GM12878 (cell line): ENCODE results near the gene ADAMTS7. TPM values are rescaled to one million over a fixed set of nuclear protein-coding genes. Genes with fewer than 3 reads are reported as not detected.
A peak's percentile ranks its signal among the peaks of the same experiment; 100 is the strongest.

Experiments
- ATAC-seq: fragments of 200-7000 bp; cut with Tn5 transposase; 3 replicates; pipeline ENCODE4 v1.9.1; 2020; ENCODE audit warnings: mild to moderate bottlenecking, moderate library complexity
- BruUV-seq: library from RNA; stranded (reverse); fragments of 400-500 nt; replicated peaks from 2 replicates; lab custom pipeline; 2021; lab: Mats Ljungman, UMichigan
- CTCF ChIA-PET: fragments of 300-600 bp; sonication (Branson Sonifier 250); formaldehyde crosslinking; extraction: SDS; loops from one replicate; lab custom pipeline; 2021; ENCODE audit warnings: inconsistent platforms; lab: Yijun Ruan, JAX
- POLR2A ChIA-PET: fragments of 350-600 bp; formaldehyde crosslinking; extraction: SDS; loops from one replicate; lab custom pipeline; 2021; ENCODE audit warnings: inconsistent platforms; lab: Charles Lee
- RAD21 ChIA-PET: fragments of 300-600 bp; sonication (Branson Sonifier 250); formaldehyde crosslinking; loops from one replicate; lab custom pipeline; 2023; ENCODE audit warnings: antibody characterized with exemption; ENCODE audit not compliant: unreplicated experiment; lab: Charles Lee
- SMC1A ChIA-PET: fragments of 300-600 bp; sonication (Branson Sonifier 250); formaldehyde crosslinking; loops from one replicate; lab custom pipeline; 2023; ENCODE audit not compliant: unreplicated experiment, uncharacterized antibody; lab: Charles Lee
- DNase-seq: peaks from one replicate; pipeline ENCODE4 v3.0.0-alpha.2; 2011; ENCODE audit warnings: low read depth, low spot score
- FAIRE-seq: peaks from 3 replicates; lab custom pipeline; 2011; peaks lifted over from hg19 to GRCh38; lab: Jason Lieb, UNC
- H2AFZ ChIP-seq: 2 replicates; pipeline ENCODE4 v1.6.0; 2011; ENCODE audit warnings: low read depth, low read length, control low read depth; ENCODE audit not compliant: control insufficient read depth
- H3K27ac ChIP-seq: 2 replicates; pipeline ENCODE4 v1.5.1; 2011; ENCODE audit warnings: control low read depth; ENCODE audit not compliant: control insufficient read depth, insufficient read depth
- H3K27me3 ChIP-seq, 2 experiments: replicated peaks in 1 of 2; 2 replicates each; pipeline versions ENCODE4 v1.6.0 to v1.6.1; 2011; ENCODE audit warnings: low read length in 1 of 2; ENCODE audit not compliant: control insufficient read depth in 2 of 2, insufficient read depth in 2 of 2
- H3K36me3 ChIP-seq, 2 experiments: 2 replicates each; pipeline ENCODE4 v1.5.1; 2011; ENCODE audit warnings: low read length in 1 of 2; ENCODE audit not compliant: control insufficient read depth in 2 of 2, insufficient read depth in 2 of 2
- H3K4me1 ChIP-seq: 2 replicates; pipeline ENCODE4 v1.6.1; 2011; ENCODE audit warnings: mild to moderate bottlenecking, low read length, moderate library complexity, mixed read lengths; ENCODE audit not compliant: control insufficient read depth, insufficient read depth
- H3K4me2 ChIP-seq: 2 replicates; pipeline ENCODE4 v1.6.0; 2011; ENCODE audit warnings: control low read depth; ENCODE audit not compliant: control insufficient read depth, insufficient read depth
- H3K4me3 ChIP-seq: fragments of 200-600 bp; sonication (generic); 2 replicates; pipeline ENCODE4 v1.5.1; 2016
- H3K79me2 ChIP-seq: 2 replicates; pipeline ENCODE4 v1.6.0; 2011; ENCODE audit warnings: low read length; ENCODE audit not compliant: control insufficient read depth, insufficient read depth
- H3K9ac ChIP-seq: 2 replicates; pipeline ENCODE4 v1.8.0; 2011; ENCODE audit warnings: low read length, control low read depth, mixed read lengths; ENCODE audit not compliant: control insufficient read depth, insufficient read depth
- H3K9me3 ChIP-seq: replicated peaks from 3 replicates; pipeline ENCODE4 v1.5.1; 2011; ENCODE audit warnings: mild to moderate bottlenecking, low read length; ENCODE audit not compliant: control insufficient read depth, insufficient read depth
- H4K20me1 ChIP-seq: 2 replicates; pipeline ENCODE4 v1.6.0; 2011; ENCODE audit not compliant: control insufficient read depth, insufficient read depth
- CBFB ChIP-seq: IDR thresholded peaks from 2 replicates; pipeline ENCODE4 v1.6.1; 2016; ENCODE audit warnings: antibody characterized with exemption, low read depth
- CTCF ChIP-seq, 3 experiments: IDR thresholded peaks in 2 of 3; conservative IDR thresholded peaks in 1 of 3; 2 replicates each; pipeline ENCODE4 v1.5.1; 2011; ENCODE audit warnings: low read depth in 3 of 3, low read length in 3 of 3, mild to moderate bottlenecking in 3 of 3, control low read depth in 2 of 3, moderate library complexity in 2 of 3, inconsistent platforms in 1 of 3, mixed read lengths in 1 of 3; ENCODE audit not compliant: control insufficient read depth in 2 of 3, insufficient read depth in 1 of 3; ENCODE audit errors: extremely low read depth in 1 of 3
- FOXM1 ChIP-seq: IDR thresholded peaks from 2 replicates; pipeline ENCODE4 v1.6.1; 2012; ENCODE audit warnings: low read depth, mild to moderate bottlenecking, inconsistent platforms, low read length, moderate library complexity
- IRF4 ChIP-seq: IDR thresholded peaks from 2 replicates; pipeline ENCODE4 v1.6.1; 2011; ENCODE audit warnings: low read depth, low read length
- LARP7 ChIP-seq: fragments of 450-650 bp; IDR thresholded peaks from 2 replicates; pipeline ENCODE4 v1.6.1; 2017; ENCODE audit warnings: mild to moderate bottlenecking
- PAX5 ChIP-seq: IDR thresholded peaks from 2 replicates; pipeline ENCODE4 v1.6.1; 2011; ENCODE audit warnings: low read depth, low read length, borderline replicate concordance
- POU2F2 ChIP-seq: IDR thresholded peaks from 3 replicates; pipeline ENCODE4 v1.6.1; 2011; ENCODE audit warnings: low read depth, mild to moderate bottlenecking, low read length, borderline replicate concordance
- RAD21 ChIP-seq: IDR thresholded peaks from 2 replicates; pipeline ENCODE4 v1.6.1; 2011; ENCODE audit warnings: mild to moderate bottlenecking, low read depth, low read length, moderate library complexity; ENCODE audit not compliant: insufficient read depth
- RB1 ChIP-seq: fragments of 450-650 bp; formaldehyde crosslinking; IDR thresholded peaks from 2 replicates; pipeline ENCODE4 v1.6.1; 2017; ENCODE audit warnings: mild to moderate bottlenecking, borderline replicate concordance
- SMARCA5 ChIP-seq: fragments of 450-650 bp; IDR thresholded peaks from 2 replicates; pipeline ENCODE4 v1.6.1; 2017; ENCODE audit warnings: mild to moderate bottlenecking
- SMC3 ChIP-seq: IDR thresholded peaks from 2 replicates; pipeline ENCODE4 v1.6.1; 2011; ENCODE audit warnings: low read length, improper control_type of control experiment, borderline replicate concordance
- TCF3 ChIP-seq: IDR thresholded peaks from 2 replicates; pipeline ENCODE4 v1.6.1; 2012; ENCODE audit warnings: low read depth, mild to moderate bottlenecking, low read length, borderline replicate concordance; ENCODE audit not compliant: insufficient read depth
- YY1 ChIP-seq: IDR thresholded peaks from 2 replicates; pipeline ENCODE4 v1.6.1; 2011; ENCODE audit warnings: low read depth, mild to moderate bottlenecking, low read length
- ZBED1 ChIP-seq: IDR thresholded peaks from 2 replicates; pipeline ENCODE4 v1.6.1; 2016; ENCODE audit warnings: borderline replicate concordance
- WGBS: methylation state at CpG from one replicate; pipeline ENCODE4 v1.1.6; 2016; ENCODE audit warnings: low lambda C conversion rate; ENCODE audit not compliant: insufficient replicate concordance, insufficient coverage; ENCODE audit errors: missing lambda C conversion rate; 5-methylcytosine and 5-hydroxymethylcytosine counted together
- in situ Hi-C: fragments of 300-500 bp; cut with MboI; formaldehyde crosslinking; loops from 9 replicates; pipeline ENCODE4 v1.14.3; 2018; ENCODE audit warnings: mixed read lengths
- intact Hi-C: fragments of 100-400 bp; cut with micrococcal nuclease; formaldehyde crosslinking; loops from one replicate; pipeline ENCODE4 v1.14.2; 2022; ENCODE audit not compliant: unreplicated experiment
- polyA plus RNA-seq, 11 experiments: library from polyadenylated mRNA; depleted of rRNA in 4 of 11; unstranded in 6 of 11; stranded (reverse) in 5 of 11; fragments of >200 nt; fragmentation: Nextera tagmentation in 4 of 11; fragmentation: Illumina TruSeq in 1 of 11; extraction: Ambion mirVana in 4 of 11; extraction: Trizol in 1 of 11; gene quantifications; 1 replicate in 1 of 11; 2 replicates in 10 of 11; pipeline versions ENCODE4 v1.2.1 to v1.2.3, GENCODE V29; 2011 to 2016; ENCODE audit warnings: inconsistent platforms in 2 of 11, missing spikeins in 2 of 11, low read depth in 1 of 11
- total RNA-seq, 4 experiments: library from RNA; depleted of rRNA in 3 of 4; stranded (reverse); fragments of >200 nt in 3 of 4; fragmentation: Illumina TruSeq in 1 of 4; extraction: Trizol in 1 of 4; gene quantifications; 2 replicates each; pipeline versions ENCODE4 v1.2.1 to v1.2.3, GENCODE V29; 2013 to 2021

Gene ADAMTS7
- total and polyA plus RNA-seq, 10 of the 15 experiments (the other 5 are each of a cell fraction or from before 2014, with no cell fraction given): 0.03 to 0.28 (median 0.06) TPM; not detected in 6

GRCh38 chr15:78709263-78709882, 101.9 kb downstream of the ADAMTS7 start:
- H3K9me3 ChIP-seq: no peaks in the 10 kb centered on the region; the same call in 2 of the 3 replicates
- ChIA-PET POLR2A (interaction anchor here (0.5 kb wide), 1 partner anchor 11 kb away, joined by 3 read pairs; no protein-coding TSS in a partner anchor), CTCF (interaction anchor here (0.7 to 6.5 kb wide), 26 partner anchors 9 to 413 kb away, joined by 3 to 95 read pairs (median 4); partner anchors contain the start of genes CHRNA3 and CHRNA5), RAD21 (interaction anchor here (0.6 to 2.2 kb wide), 5 partner anchors 70 to 581 kb away, joined by 3 to 19 read pairs (median 4); no protein-coding TSS in a partner anchor), SMC1A (interaction anchor here (0.7 to 4.2 kb wide), 8 partner anchors 9 to 116 kb away, joined by 3 to 24 read pairs (median 4); no protein-coding TSS in a partner anchor)
- no peak overlapping the region for H3K4me3 ChIP-seq
- peak; percentile 99 for ATAC-seq
- no peak for TF ChIP-seq SMARCA5
- TF ChIP-seq FOXM1: no peak
- no peak for TF ChIP-seq TCF3
- TF ChIP-seq RB1: 0 out of 2 replicates have a peak, but pooled peaks have one; percentile 47
- TF ChIP-seq PAX5: 0 out of 2 replicates have a peak, but pooled peaks have one; percentile 26
- peak; percentile 88 for TF ChIP-seq SMC3
- TF ChIP-seq RAD21: peak; percentile 91
- TF ChIP-seq IRF4: no peak
- no peak for TF ChIP-seq ZBED1
- no peak for TF ChIP-seq CBFB
- 0 out of 2 replicates have a peak, but pooled peaks have one; percentile 24 for TF ChIP-seq LARP7
- TF ChIP-seq POU2F2: peak; percentile 23; the same call in 1 of the 3 replicates
- TF ChIP-seq CTCF (IDR thresholded peaks at IDR 0.05 in 2 of 3, conservative IDR thresholded peaks at IDR 0.05 in 1 of 3; ENCODE audit: control insufficient read depth in 2 of 3, extremely low read depth in 1 of 3, insufficient read depth in 1 of 3, low read depth in 3 of 3, low read length in 3 of 3): peak; percentile 82 to 96 (median 85)
- peak; percentile 47; the same call in 1 of the 2 replicates for TF ChIP-seq YY1
- no peaks in the 10 kb centered on the region for H3K4me1 ChIP-seq
- intact Hi-C loops (loop anchor here (1.0 to 5.0 kb wide), 3 partner anchors 71 to 402 kb away; no protein-coding TSS in a partner anchor), in situ Hi-C loops (loop anchor here (5.0 kb wide), 1 partner anchor 92 kb away; no protein-coding TSS in a partner anchor)
- peak overlapping the region; percentile 30; the same call in 1 of the 2 replicates for H2AFZ ChIP-seq
- peak overlapping the region; percentile 22; the same call in 1 of the 2 replicates for H3K4me2 ChIP-seq
- no peak for DNase-seq
- no peak overlapping the region for H3K9ac ChIP-seq
- WGBS: under 1% methylated on average over 21 of the region's 21 CpGs
- no TSS peak for BruUV-seq
- no peaks in the 10 kb centered on the region for H3K79me2 ChIP-seq
- no peaks in the 10 kb centered on the region for H3K36me3 ChIP-seq
- FAIRE-seq: peak; percentile 85
- H4K20me1 ChIP-seq: no peaks in the 10 kb centered on the region
- no peak overlapping the region for H3K27ac ChIP-seq
- H3K27me3 ChIP-seq: 0 out of 4 replicates have a peak, but pooled peaks cover 2% of the 10 kb centered on the region in 2 experiments
